ENCODE measurements around the gene FKBP2.

FKBP2 gene

DNA sequence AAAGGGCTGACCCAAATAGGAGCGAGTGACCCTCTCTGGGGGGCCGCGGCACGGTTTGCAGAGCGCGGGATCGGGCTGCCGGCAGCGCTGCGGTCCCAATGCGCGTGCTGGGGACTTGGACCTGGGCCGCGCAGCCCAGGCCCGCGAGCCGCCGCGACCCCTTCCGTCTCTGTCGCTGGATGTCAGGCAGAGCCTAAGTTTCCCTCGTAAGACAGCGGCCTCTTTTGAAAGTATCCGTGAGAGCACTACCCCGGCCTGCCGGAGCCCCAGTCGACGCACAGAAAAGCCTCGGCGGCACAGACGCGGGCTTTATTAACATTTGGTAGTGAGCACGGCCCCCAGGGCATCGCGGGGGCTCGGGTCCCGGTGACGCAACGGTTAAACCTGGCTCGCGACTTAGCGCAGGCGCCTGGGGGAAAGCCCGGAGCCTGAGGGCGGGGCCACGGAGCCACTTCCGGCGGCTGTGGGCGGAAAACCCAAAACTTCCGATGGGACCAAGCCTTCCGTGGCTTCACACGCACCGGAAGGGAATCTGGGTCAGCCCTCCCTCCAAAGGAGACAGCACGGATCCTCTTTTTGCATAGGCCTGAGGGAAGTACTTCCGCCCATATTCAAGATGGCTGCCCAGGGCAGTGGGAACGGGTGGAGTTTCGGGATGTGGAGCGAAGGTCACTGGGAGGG is 28.8 kb downstream of the FKBP2 start:
- Histone ChIP-seq H3K9ac (ENCODE audit: insufficient read length) (peak overlapping the region; percentile 92), H3K36me3 (ENCODE audit: insufficient read depth, low read length) (peaks cover 4% of the 10 kb centered on the region; the same call in 1 of the 2 replicates), H3K9me3 (ENCODE audit: low read depth, low read length) (no peaks in the 10 kb centered on the region), H3K27ac (peak overlapping the region; percentile 95), H3K4me3 (peak overlapping the region; percentile 80)
- TF ChIP-seq EZH2 (IDR thresholded peaks at IDR 0.05) (no peak), POLR2AphosphoS5 (IDR thresholded peaks at IDR 0.05; ENCODE audit: borderline replicate concordance, low read depth, low read length) (peak; percentile 78; the same call in 1 of the 2 replicates)
- peak; percentile 98 for DNase-seq (ENCODE audit: low read depth, low spot score)

DNA sequence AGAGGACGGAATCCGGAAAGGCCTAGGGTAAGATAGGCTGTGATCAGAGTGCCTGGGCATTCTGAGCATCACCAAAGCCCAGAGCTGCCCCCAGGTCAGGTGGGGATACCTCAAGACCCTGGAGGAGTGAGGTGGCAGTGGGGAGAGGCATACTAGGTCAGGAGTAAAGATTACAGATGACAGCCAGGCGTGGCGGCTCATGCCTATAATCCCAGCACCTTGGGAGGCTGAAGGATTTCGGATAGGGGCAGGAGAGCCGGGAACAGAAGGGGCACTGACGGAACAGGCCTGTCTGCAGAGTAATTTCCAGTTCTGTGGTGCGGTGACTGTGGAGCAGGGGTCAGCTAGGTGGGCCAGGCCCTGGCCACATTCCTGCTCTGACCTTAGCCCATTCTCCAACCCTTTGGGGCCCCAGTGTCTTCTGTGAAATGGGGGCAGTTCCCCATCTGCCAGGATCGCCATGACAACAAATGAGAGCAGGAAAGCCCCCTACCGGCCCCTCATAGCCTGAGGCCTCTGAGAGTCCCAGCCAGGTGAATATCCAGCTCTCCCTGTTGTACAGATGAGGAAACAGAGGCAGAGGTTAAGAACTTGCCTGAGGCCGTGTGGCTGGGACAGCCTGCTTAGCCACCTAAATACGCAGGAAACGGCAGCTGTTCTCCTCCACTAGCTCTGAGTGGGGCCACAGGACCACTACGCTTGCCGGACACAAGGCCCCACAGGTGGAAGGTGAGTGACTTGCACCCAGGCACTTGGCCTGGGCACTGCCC is 34.3 kb downstream of the FKBP2 start:
- no peaks in the 10 kb centered on the region for H3K9me3 ChIP-seq (ENCODE audit: low read depth, low read length)
- H3K9ac ChIP-seq (ENCODE audit: insufficient read length): no peak overlapping the region
- no peak overlapping the region for H3K27ac ChIP-seq
- no peak overlapping the region for H3K4me3 ChIP-seq
- TF ChIP-seq EZH2 (IDR thresholded peaks at IDR 0.05) (no peak), FOXP2 (optimal IDR thresholded peaks at IDR 0.05; ENCODE audit: control extremely low read depth, extremely low read length, insufficient read depth) (no peak), POLR2AphosphoS5 (IDR thresholded peaks at IDR 0.05; ENCODE audit: borderline replicate concordance, low read depth, low read length) (no peak)
- DNase-seq (ENCODE audit: low read depth, low spot score): no peak
- no peaks in the 10 kb centered on the region; the same call in 1 of the 2 replicates for H3K36me3 ChIP-seq (ENCODE audit: insufficient read depth, low read length)

DNA sequence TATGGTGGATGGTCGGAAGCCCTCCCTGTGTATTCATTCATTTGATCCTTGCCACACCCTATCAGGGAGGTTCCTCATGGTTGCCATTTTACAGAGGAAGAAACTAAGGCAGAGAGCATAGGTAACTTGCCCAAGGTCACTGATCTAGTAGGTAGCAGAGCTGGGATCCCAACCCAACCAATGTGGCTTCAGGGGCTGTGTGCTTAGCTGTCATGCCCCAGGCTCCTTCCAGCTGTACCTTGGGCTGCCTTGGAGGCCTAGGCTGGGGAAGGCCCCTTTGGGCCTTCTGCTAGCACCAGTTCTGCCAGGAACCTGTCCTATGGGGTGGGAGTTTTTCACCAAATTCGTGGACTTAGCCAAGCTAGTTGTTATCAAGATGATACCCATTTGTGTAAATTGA is 34.9 kb downstream of the FKBP2 start:
- no peak for DNase-seq (ENCODE audit: low read depth, low spot score)
- TF ChIP-seq EZH2 (IDR thresholded peaks at IDR 0.05): no peak
- TF ChIP-seq FOXP2 (optimal IDR thresholded peaks at IDR 0.05; ENCODE audit: control extremely low read depth, extremely low read length, insufficient read depth): no peak
- TF ChIP-seq POLR2AphosphoS5 (IDR thresholded peaks at IDR 0.05; ENCODE audit: borderline replicate concordance, low read depth, low read length): no peak
- H3K4me3 ChIP-seq: no peak overlapping the region
- no peaks in the 10 kb centered on the region for H3K9me3 ChIP-seq (ENCODE audit: low read depth, low read length)
- no peaks in the 10 kb centered on the region; the same call in 1 of the 2 replicates for H3K36me3 ChIP-seq (ENCODE audit: insufficient read depth, low read length)
- no peak overlapping the region for H3K9ac ChIP-seq (ENCODE audit: insufficient read length)
- no peak overlapping the region for H3K27ac ChIP-seq

DNA sequence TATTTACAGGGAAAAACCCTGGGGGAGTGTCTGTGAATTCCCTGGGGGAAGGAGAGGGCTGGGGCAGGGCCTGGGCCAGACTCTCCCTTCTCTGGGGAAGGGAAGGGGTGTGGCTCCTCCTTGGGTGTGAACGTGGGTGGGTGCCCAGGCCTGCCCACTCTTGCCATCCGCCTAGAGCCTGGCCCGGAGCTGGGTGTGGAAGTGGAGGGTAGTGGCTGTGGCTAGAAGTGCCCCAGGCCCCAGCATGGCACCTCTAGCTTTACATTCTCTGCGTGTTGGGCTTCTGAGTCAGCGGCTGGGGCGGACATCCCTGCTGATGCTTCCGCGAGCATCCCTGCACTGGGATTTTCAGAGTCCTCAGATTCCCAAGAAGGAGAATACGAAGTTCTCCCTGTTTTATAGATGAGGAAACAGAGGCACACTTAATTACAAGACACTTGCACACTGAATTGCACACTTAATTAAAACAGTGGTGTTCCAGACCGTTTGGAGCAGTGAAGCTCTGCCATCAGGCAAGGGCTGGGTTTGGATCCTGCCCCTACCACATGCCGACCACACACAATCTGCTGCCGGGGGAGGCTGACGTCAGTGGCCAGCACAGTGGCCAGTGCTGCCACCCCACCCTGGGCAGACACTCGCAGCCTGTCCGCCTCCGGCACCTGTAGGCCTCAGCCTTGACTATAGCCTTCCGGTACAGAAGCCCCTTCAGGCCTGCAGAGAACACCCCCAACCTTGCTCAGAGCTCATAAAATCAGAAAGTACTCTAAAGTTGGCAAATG is 35.9 kb downstream of the FKBP2 start:
- no peak overlapping the region for H3K9ac ChIP-seq (ENCODE audit: insufficient read length)
- no peaks in the 10 kb centered on the region for H3K9me3 ChIP-seq (ENCODE audit: low read depth, low read length)
- no peak overlapping the region for H3K4me3 ChIP-seq
- H3K36me3 ChIP-seq (ENCODE audit: insufficient read depth, low read length): no peaks in the 10 kb centered on the region; the same call in 1 of the 2 replicates
- TF ChIP-seq FOXP2 (optimal IDR thresholded peaks at IDR 0.05; ENCODE audit: control extremely low read depth, extremely low read length, insufficient read depth) (no peak), EZH2 (IDR thresholded peaks at IDR 0.05) (no peak), POLR2AphosphoS5 (IDR thresholded peaks at IDR 0.05; ENCODE audit: borderline replicate concordance, low read depth, low read length) (no peak)
- H3K27ac ChIP-seq: no peak overlapping the region
- DNase-seq (ENCODE audit: low read depth, low spot score): no peak

DNA sequence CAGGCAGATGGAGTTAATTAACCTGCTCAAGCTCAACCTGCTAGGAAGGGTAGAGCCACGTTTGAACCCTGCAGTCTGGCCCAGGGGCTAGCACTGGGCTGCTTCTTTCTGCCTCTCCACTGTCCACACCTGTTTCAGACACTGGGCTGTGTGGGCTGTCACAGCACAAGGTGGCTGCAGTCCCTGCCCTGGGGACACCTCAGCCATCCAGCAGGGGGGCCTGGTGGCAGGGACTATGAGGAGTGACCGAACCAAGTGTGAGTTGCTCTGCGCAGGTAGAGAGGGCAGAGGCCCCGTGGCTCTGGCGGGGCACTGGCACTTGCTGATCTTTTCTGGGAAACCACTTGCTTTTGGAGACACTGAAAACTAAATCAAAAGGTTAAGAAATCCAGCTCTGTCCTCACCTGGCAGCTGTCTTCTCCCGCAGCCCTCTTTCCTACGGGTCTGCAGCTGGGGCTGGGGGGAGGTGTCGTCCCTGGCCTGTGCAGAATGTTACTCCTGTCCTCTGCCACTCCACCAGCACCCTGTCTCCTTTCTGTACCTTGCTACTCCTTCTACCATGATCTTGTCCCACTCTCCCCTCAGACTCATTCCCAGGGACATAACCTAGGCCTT is 37.8 kb downstream of the FKBP2 start:
- Histone ChIP-seq H3K9me3 (ENCODE audit: low read depth, low read length) (no peaks in the 10 kb centered on the region), H3K4me3 (no peak overlapping the region), H3K36me3 (ENCODE audit: insufficient read depth, low read length) (no peaks in the 10 kb centered on the region; the same call in 1 of the 2 replicates), H3K27ac (no peak overlapping the region), H3K9ac (ENCODE audit: insufficient read length) (no peak overlapping the region)
- DNase-seq (ENCODE audit: low read depth, low spot score): no peak
- no peak for TF ChIP-seq FOXP2 (optimal IDR thresholded peaks at IDR 0.05; ENCODE audit: control extremely low read depth, extremely low read length, insufficient read depth)
- TF ChIP-seq POLR2AphosphoS5 (IDR thresholded peaks at IDR 0.05; ENCODE audit: borderline replicate concordance, low read depth, low read length): no peak
- TF ChIP-seq EZH2 (IDR thresholded peaks at IDR 0.05): no peak

DNA sequence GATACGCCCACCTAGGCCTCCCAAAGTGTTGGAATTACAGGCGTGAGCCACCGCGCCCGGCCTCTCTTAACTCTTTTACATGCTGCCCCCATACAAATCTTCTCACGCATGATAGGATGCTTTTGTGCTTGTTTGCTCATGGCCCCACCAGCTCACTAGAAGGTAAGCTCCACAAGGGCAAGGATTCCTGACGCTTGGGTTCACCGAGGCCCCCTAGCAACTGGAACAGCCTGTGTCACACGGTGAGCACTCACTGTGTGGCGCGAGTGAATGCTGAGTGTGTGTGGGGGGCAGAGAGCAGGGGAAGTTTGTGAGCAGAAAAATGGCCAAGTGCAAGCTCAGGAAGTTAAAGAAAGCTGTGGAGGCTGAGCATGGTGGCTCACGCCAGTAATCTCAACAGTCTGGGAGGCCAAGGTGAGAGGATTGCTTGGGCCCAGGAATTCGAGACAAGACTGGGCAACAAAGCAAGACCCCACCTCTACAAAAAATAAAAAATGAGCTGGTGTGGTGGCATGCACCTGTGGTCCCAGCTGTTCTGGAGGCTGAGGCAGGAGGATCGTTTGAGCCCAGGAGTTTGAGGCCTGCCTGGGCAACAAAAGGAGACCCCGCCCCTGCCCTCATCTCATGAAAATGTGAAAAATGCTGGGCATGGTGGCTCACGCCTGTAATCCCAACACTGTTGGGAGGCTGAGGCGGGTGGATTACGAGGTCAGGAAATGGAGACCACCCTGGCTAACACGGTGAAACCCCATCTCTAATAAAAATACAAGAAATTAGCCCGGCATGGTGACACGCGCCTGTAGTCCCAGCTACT is 41.3 kb downstream of the FKBP2 start:
- Histone ChIP-seq H3K36me3 (ENCODE audit: insufficient read depth, low read length) (no peaks in the 10 kb centered on the region; the same call in 1 of the 2 replicates), H3K9ac (ENCODE audit: insufficient read length) (no peak overlapping the region), H3K4me3 (no peak overlapping the region), H3K9me3 (ENCODE audit: low read depth, low read length) (no peaks in the 10 kb centered on the region), H3K27ac (no peak overlapping the region)
- TF ChIP-seq POLR2AphosphoS5 (IDR thresholded peaks at IDR 0.05; ENCODE audit: borderline replicate concordance, low read depth, low read length): no peak
- TF ChIP-seq EZH2 (IDR thresholded peaks at IDR 0.05): no peak
- TF ChIP-seq FOXP2 (optimal IDR thresholded peaks at IDR 0.05; ENCODE audit: control extremely low read depth, extremely low read length, insufficient read depth): no peak
- no peak for DNase-seq (ENCODE audit: low read depth, low spot score)

DNA sequence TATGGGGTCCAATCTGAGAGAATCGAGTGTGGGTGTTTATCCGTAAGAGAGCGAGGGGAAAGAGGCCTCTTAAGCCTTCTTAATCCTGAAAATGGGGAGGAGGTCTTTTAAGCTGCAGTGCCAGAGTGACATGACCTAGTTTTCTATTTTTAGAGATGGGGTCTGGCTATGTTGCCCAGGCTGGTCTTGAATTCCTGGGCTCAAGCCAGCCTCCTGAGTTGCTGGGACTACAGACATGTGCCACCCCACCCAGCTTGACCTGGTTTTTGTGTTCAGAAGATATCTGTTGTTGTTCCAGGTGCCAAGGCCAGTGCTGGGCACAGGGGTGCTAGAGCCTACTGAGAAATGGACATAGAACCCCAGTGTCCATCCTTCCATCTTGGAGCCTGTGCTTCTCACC is 42.2 kb downstream of the FKBP2 start:
- Histone ChIP-seq H3K36me3 (ENCODE audit: insufficient read depth, low read length) (no peaks in the 10 kb centered on the region; the same call in 1 of the 2 replicates), H3K9ac (ENCODE audit: insufficient read length) (no peak overlapping the region), H3K27ac (no peak overlapping the region), H3K4me3 (no peak overlapping the region), H3K9me3 (ENCODE audit: low read depth, low read length) (no peaks in the 10 kb centered on the region)
- DNase-seq (ENCODE audit: low read depth, low spot score): no peak
- TF ChIP-seq FOXP2 (optimal IDR thresholded peaks at IDR 0.05; ENCODE audit: control extremely low read depth, extremely low read length, insufficient read depth) (no peak), POLR2AphosphoS5 (IDR thresholded peaks at IDR 0.05; ENCODE audit: borderline replicate concordance, low read depth, low read length) (no peak), EZH2 (IDR thresholded peaks at IDR 0.05) (no peak)

Data from SK-N-MC (cell line).